ENCODE data around the gene ZNF425. TPM values are rescaled to one million over a fixed set of nuclear protein-coding genes. Genes with fewer than 3 reads are reported as not detected.

Gene ZNF425
- total RNA-seq, 1 donor from 2014 or later: 15.7 TPM

DNA sequence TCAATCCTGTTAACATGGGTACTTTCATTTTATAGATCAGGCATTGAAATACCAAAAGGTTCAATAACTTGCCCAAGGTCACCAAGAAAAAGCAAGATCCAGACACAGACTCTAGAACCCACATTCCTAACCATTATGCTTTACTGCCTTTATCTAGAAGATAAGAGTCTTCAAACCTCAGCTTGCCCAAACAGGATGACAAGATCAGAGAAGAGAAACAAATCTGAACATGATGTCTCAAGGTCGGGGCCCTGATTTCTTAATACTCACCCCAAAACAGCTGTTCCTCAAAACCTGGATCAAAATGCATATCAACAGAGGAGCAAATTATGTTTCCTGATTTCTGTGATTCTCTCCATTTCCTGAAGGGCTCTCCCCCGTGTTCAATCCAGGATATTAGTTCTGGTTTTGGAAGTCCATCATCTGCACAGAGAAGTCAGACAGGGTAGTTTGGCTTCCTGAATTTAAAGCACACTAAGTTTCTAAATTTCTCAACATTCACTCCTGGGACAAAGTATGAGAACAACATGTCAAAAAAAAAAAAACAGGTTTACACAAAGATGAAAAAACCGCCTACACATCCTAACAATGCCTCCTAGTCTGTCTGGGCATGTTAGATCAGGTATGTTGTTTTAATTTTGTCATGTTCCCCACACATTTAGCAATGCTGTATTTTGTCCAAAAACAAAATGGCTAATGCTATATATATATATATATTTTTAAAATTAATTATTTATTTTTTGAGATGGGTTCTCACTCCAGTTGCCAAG, 51.8 kb downstream of the ZNF425 start:
- Histone ChIP-seq H3K79me2 (ENCODE audit: low read depth) (peaks cover 11% of the 10 kb centered on the region), H3K36me3 (peaks cover 3% of the 10 kb centered on the region), H3F3A (ENCODE audit: low read depth) (no peaks in the 10 kb centered on the region), H3K4me2 (no peak overlapping the region), H3K4me1 (no peaks in the 10 kb centered on the region), H2AFZ (replicated peaks) (no peak overlapping the region), H3K4me3 (no peak overlapping the region), H3K27ac (no peak overlapping the region), H3K9ac (no peak overlapping the region), H4K20me1 (ENCODE audit: low read depth) (no peaks in the 10 kb centered on the region), H3K9me3 (ENCODE audit: low read depth) (no peaks in the 10 kb centered on the region), H3K27me3 (no peaks in the 10 kb centered on the region)
- Mint-ChIP-seq H3K27ac (no peak overlapping the region), H3K36me3 (peaks cover 42% of the 10 kb centered on the region), H3K27me3 (ENCODE audit: insufficient read depth, low read depth) (peaks cover 2% of the 10 kb centered on the region), H3K9me3 (peaks cover 3% of the 10 kb centered on the region), H3K4me1 (no peaks in the 10 kb centered on the region), H3K4me3 (no peak overlapping the region)
- TF ChIP-seq EZH2phosphoT487 (IDR thresholded peaks at IDR 0.05): no peak
- TF ChIP-seq EZH2 (IDR thresholded peaks at IDR 0.05): no peak
- TF ChIP-seq, protein P1, sequence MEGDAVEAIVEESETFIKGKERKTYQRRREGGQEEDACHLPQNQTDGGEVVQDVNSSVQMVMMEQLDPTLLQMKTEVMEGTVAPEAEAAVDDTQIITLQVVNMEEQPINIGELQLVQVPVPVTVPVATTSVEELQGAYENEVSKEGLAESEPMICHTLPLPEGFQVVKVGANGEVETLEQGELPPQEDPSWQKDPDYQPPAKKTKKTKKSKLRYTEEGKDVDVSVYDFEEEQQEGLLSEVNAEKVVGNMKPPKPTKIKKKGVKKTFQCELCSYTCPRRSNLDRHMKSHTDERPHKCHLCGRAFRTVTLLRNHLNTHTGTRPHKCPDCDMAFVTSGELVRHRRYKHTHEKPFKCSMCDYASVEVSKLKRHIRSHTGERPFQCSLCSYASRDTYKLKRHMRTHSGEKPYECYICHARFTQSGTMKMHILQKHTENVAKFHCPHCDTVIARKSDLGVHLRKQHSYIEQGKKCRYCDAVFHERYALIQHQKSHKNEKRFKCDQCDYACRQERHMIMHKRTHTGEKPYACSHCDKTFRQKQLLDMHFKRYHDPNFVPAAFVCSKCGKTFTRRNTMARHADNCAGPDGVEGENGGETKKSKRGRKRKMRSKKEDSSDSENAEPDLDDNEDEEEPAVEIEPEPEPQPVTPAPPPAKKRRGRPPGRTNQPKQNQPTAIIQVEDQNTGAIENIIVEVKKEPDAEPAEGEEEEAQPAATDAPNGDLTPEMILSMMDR (IDR thresholded peaks at IDR 0.05): no peak
- no peak for DNase-seq (ENCODE audit: low spot score)

DNA sequence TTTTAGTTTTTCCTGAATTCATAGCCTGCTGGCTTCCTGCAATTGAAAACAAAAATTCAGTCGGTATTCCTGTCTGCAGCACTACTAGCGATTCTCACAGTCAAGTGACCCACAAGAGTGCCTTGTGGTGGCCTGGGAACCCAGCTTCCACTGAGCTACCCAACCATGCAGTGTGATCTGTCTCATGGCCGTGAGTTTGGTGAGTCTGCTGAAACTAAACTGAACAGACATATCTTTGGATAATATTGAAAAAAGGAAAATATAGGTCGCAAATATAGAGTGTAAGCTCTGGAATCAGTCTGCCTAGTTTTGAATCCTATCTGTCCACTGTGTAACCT, 53.7 kb downstream of the ZNF425 start:
- H3K9me3 Mint-ChIP-seq: no peaks in the 10 kb centered on the region
- no peak overlapping the region for H3K4me3 Mint-ChIP-seq
- no peak overlapping the region for H2AFZ ChIP-seq (replicated peaks)
- H3K36me3 Mint-ChIP-seq: peaks cover 36% of the 10 kb centered on the region
- no peak for TF ChIP-seq EZH2phosphoT487 (IDR thresholded peaks at IDR 0.05)
- TF ChIP-seq, protein P1 (IDR thresholded peaks at IDR 0.05): no peak
- TF ChIP-seq EZH2 (IDR thresholded peaks at IDR 0.05): no peak
- no peak overlapping the region for H3K27ac Mint-ChIP-seq
- peaks cover 3% of the 10 kb centered on the region for H3K36me3 ChIP-seq
- no peaks in the 10 kb centered on the region for H3K27me3 ChIP-seq
- no peak overlapping the region for H3K27ac ChIP-seq
- no peaks in the 10 kb centered on the region for H4K20me1 ChIP-seq (ENCODE audit: low read depth)
- H3K79me2 ChIP-seq (ENCODE audit: low read depth): no peaks in the 10 kb centered on the region
- no peaks in the 10 kb centered on the region for H3K4me1 Mint-ChIP-seq
- no peak overlapping the region for H3K4me3 ChIP-seq
- H3K9ac ChIP-seq: no peak overlapping the region
- peaks cover 2% of the 10 kb centered on the region for H3K27me3 Mint-ChIP-seq (ENCODE audit: insufficient read depth, low read depth)
- no peaks in the 10 kb centered on the region for H3F3A ChIP-seq (ENCODE audit: low read depth)
- no peaks in the 10 kb centered on the region for H3K4me1 ChIP-seq
- H3K9me3 ChIP-seq (ENCODE audit: low read depth): no peaks in the 10 kb centered on the region
- DNase-seq (ENCODE audit: low spot score): no peak
- H3K4me2 ChIP-seq: no peak overlapping the region

DNA sequence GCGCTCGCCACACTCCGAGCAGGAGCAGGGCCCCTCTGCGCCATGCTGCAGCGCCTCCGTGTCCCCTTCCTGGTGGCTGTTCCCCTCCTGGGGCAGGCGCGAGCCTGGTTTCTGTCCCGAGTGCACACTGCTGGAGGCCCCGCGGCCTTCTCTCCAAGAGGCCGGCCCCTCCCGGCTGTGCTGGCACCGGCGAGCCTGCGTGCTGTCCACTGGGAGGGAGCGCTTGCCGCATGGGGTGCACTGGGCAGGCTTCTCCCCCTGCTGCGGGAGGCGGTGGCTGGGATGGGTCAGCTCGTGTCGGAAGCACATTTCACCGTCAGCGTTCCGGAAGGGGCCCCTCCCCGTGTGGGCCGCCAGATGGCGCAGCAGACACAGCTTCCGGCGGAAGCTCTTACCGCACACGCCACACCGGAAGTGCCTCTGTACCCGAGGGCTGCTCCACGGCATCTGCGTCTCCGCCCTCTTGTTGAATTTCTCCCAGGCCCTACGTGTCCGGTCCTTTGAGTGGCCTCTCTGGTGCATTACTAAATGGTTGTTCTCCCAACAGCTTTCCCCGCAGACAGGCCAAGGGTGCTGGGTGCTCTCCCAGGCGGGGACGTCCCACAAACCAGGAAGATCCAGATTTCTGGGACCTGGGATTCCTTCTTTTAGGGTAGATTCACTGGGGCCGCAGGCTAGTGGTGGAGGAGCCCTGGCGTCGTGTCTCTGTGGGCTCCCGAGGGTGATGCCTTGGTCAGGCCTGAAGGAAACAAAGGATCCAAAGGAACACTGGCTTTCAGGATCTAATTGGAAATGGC, 54.3 kb downstream of the ZNF425 start:
- Histone ChIP-seq H3K9ac (no peak overlapping the region), H4K20me1 (ENCODE audit: low read depth) (no peaks in the 10 kb centered on the region), H3K4me2 (no peak overlapping the region), H3K4me3 (no peak overlapping the region), H3K27ac (no peak overlapping the region), H3K79me2 (ENCODE audit: low read depth) (no peaks in the 10 kb centered on the region), H3K4me1 (no peaks in the 10 kb centered on the region), H3F3A (ENCODE audit: low read depth) (peaks cover 2% of the 10 kb centered on the region), H3K9me3 (ENCODE audit: low read depth) (no peaks in the 10 kb centered on the region), H3K36me3 (peaks cover 3% of the 10 kb centered on the region), H3K27me3 (no peaks in the 10 kb centered on the region), H2AFZ (replicated peaks) (no peak overlapping the region)
- no peak overlapping the region for H3K27ac Mint-ChIP-seq
- H3K9me3 Mint-ChIP-seq: no peaks in the 10 kb centered on the region
- no peak overlapping the region for H3K4me3 Mint-ChIP-seq
- H3K4me1 Mint-ChIP-seq: no peaks in the 10 kb centered on the region
- TF ChIP-seq EZH2phosphoT487 (IDR thresholded peaks at IDR 0.05): no peak
- TF ChIP-seq, protein P1 (IDR thresholded peaks at IDR 0.05): peak; percentile 61
- DNase-seq (ENCODE audit: low spot score): peak; percentile 78
- H3K27me3 Mint-ChIP-seq (ENCODE audit: insufficient read depth, low read depth): peaks cover 2% of the 10 kb centered on the region
- peaks cover 32% of the 10 kb centered on the region for H3K36me3 Mint-ChIP-seq
